A549 (cell line): ENCODE data around the gene SBF2.

Source experiments
- CTCF ChIP-seq: fragments of >200 bp; sonication (Bioruptor Twin); formaldehyde crosslinking; IDR thresholded peaks from 3 replicates; pipeline ENCODE4 v1.5.1; 2016
- REST ChIP-seq: fragments of 200-600 bp; sonication (generic); IDR thresholded peaks from 2 replicates; pipeline ENCODE4 v1.6.1; 2016; ENCODE audit warnings: antibody characterized with exemption, mild to moderate bottlenecking, moderate library complexity

- TF ChIP-seq CTCF (no peak), REST (no peak)
These were observed 251.3 kb downstream of the SBF2 start for GRCh38 chr11:10042699-10043098.
